NCI-H345 treated with DMSO at 0.1 percent for 48 hours (cell line): ENCODE data around the gene CELF3.
"Not testable (repeated sequence)": the region's sequence is repeated elsewhere in the genome, so short reads cannot be mapped to it uniquely, and the experiment has no call there.

ENCODE experiments used
- DNase-seq: peaks from one replicate; lab custom pipeline; 2025; ENCODE audit not compliant: unreplicated experiment; lab: John Stamatoyannopoulos, UW

Gene CELF3

DNA sequence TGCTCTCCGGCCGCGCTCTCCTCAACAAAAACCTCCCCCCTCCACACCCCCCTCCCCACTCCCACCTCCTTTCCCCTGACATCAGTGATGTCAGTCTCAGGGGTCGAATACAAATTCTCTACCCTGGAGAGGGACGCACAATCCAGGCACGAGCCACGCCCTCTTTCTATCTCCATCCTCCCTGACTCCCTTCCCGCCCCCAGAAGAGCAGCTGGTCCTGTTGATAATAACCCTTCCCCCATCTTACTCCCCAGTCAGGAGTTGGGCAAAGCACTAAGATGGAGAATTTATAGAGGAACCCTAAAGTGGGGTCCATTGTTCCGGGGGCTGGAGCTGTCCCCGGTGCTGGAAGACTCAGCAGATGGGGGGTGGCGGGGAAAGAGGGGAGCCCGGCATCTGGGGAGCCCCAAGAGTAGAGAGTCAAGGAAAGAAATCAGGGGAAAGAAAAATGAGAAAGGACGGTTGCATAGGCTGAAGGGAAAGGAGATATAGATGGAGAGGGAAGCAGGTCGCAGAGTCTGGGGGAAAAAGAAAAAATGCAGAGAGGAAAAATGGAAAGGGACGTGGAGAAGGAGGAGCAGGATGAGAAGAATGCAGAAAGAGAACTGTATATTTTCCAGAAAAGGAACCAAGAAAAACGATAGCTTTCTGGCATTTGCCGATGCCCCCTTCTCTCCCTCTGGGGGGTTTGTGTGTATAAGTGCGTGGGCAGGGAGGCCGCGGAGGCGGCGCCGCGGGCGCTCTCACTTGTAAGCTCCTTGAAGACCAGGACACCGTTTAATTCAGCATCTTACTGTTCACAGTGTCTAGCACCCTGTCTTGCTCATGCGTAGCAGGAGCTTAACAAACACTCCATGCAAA lies at the start of gene CELF3:
TSS of gene CELF3 (minus strand) at position 33 of the 861 bp plus-strand sequence. CDS start 783 bp downstream, outside the sequence.
- DNase-seq = peak; percentile 100

DNA sequence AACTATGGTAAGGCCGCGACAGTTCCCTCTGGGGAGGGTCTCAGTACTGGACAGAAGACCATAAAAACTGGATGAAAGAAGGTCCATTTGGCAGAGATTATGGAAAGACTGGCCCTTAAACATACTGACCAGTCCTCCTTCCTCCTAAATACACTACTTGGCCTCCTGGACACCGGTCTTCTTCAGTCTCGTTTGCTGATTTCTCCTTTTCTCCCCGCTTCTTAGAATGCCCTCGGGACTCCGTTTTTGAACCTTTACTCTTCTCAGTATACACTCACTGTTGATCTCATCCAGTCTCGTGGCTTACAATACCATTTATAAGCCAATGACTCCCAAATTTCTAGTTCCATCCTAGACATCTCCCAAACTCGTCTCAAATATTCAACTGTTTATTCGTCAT lies 47.4 kb upstream of the CELF3 start:
- DNase-seq = no peak

DNA sequence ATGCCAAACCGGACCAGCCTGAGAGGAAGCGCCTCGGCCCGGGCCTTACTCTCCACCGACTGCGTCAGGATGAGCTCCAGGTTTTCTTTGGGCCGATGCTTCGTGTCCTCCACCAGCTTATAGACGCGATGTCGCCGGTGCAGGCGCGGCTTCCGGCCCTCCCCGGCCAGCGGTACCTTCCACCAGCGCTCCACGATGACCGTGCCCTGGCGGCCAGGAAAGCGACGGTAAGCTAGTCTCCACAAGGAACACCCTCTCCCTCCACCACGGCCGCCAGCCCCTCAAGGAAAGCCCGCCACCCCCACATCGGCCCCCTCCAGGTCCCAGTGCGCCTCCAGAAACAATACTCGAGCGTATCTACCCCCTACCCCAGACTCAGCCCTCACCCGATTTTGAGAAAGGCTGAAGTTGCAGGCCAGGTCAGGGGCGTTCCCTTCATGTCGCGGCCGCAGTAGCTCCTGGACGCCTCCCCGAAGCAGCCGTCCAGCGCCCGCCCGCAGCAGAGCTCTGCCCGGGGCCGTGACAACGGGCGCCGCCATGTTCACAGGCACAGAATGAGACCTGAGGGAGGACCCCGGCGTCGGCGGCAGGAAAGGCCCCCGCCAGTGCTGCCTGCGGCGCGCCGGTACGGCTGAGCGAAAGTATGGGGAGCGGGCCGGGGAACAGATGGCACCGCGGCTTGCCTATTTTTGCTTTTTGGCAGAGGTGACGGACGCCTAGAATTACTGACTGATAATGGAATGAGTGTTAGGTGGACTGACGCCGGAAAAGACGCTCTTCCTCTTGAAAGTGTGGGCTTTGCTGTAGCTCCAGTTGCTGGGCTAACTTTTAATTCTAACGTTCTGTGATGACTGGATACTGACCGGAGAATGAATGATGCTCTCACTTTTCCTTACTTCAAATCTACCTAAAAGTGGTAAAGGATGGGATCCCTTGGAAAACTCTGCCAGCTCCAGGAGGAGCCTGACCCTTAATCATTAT lies 46.6 kb upstream of the CELF3 start, which contains the start of gene MRPL9:
TSS of gene MRPL9 (minus strand) at position 556 of the 981 bp plus-strand sequence. CDS start at position 539, 17 bp downstream.
- DNase-seq = peak; percentile 92

DNA sequence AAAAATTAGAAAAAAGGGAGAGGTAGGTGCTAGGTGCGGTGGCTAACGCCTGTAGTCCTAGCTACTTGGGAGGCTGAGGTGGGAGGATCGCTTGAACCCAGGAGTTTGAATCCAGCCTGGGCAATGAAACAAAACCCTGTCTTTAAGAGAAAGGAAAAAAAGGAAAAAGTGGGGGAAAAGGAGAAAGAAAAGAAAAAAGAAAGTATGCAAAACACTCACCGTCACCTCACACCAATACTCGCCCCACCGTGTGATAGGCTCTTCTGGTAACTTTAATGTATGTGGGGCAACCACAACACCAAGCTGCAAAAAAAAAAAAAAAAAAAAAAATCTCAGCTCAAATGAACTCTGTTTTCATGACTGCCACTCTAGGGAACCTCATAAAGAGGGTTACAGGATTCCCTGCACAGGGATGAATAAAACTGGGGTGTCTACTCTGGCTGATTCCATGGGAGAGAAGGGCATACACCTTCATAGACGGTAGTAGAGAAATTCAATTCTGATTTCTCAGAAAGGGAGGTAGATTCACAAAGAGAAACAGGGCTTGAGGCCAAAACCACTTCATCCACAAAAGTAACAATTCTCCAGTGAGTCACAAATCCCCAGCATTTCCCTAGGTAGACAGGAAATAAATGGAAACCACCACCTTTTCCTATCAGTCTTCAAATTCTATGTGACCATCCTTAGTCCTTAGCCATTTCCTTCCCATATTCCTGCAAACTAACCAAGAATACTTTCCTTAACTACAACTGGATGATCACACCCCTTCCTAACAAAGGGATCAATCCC lies 44.2 kb upstream of the CELF3 start:
- DNase-seq = no peak

DNA sequence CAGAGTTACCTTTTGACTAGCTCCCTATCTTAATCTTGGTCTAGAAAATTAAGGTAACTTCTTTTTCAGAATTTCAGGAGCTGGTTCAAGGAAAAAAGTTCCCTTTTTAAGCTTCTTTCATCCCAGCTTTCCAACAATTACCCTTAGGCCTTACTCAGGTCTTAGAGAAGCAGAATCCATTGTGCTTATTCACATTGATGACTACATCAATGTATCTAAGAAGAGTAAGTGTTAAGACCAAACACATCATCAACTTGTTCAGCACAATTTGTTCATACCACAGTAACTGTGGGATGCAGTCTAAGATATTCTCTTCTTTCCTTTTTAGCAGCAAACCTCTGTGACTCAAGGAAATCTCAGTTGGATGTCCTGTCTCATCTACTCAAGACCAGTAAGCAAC lies 42.6 kb upstream of the CELF3 start:
- DNase-seq = no peak

DNA sequence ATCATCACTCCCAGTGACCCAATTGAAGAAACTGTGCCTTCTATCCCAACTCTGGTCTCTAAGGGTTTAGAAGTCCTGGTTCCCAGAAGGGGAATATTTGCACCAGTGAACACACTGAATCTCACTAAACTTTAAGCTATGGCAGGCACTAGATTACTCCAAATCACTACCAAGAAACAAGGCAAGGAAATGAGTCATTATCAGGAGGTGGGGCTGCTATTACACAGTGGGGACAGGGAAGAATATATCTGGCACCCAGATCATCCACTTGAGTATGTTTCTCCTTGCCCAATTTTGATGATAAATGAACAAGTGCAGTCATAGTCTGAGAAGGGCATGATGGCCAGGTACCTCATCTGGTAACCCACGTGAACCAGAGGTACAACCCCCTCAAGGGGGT lies 39.7 kb upstream of the CELF3 start:
- DNase-seq = no peak

DNA sequence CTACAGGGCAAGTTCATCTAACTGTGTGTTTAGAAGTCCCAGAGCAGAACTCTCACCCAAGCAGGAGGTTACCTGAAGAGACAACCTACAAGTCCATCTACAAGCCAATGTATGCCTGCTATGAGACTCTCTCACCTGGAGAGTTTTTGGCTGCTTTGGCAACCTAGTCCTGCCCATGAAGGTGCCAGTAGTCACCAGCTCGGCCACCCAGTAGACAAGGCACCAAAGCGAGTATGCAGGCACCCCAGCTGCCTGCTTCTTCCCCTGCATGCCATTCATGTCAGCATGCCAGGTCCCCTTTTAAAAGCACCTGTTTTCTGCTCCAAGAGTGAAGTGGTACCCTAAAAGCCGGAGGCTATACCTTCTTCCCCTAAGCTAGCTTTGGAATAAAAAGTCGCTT lies 24.9 kb upstream of the CELF3 start:
- no peak for DNase-seq

DNA sequence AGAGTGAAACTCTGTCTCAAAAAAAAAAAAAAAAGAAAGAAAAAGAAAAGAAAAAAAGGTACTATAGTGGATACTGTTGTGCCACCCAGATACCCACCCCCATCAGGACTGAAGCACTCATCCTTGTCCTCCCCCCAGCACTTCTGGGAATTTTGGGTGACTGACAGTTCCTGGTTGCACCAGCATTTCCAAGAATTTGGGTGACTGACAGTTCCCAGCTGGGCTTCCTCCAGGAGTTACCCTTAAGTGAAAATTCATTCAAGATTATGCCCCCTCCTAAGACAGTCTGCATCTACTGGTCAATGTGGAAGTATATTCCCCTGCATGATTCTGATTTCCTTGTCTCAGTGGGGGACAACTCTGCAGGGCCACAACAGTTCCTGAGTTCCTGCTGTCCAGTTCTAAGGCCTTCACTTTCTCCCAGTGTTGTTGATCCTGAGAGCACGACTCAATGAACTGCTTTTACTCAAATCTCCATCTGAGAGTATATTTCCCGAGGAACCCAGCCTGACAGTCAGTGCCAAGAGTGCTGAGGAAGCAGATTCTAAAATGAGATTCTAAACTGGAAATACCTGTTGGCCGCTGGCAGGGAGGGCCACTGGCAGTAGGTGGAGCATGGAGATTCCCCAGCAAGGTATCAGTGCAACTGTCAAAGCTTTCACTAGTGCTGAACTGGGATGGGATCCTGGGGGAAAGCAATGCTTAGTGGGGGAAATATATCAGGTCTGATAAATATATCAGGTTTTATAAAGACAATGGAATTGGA lies 23.2 kb upstream of the CELF3 start:
- DNase-seq = no peak

DNA sequence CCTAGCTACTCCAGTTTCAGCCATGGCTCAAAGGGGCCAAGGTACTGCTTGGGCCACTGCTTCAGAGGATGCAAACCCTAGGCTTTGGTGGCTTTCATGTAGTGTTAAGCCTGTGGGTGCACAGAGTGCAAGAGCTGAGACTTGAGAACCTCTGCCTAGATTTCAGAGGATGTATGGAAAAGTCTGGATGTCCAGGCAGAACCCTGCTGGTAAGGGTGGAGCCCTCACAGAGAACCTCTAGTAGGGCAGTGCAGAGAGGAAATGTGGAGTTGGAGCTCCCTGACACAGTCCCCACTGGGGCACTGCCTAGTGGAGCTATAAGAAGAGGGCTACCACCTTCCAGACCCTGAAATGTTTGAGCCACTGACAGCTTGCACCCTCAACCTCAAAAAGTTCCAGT lies 20.9 kb upstream of the CELF3 start:
- no peak for DNase-seq

DNA sequence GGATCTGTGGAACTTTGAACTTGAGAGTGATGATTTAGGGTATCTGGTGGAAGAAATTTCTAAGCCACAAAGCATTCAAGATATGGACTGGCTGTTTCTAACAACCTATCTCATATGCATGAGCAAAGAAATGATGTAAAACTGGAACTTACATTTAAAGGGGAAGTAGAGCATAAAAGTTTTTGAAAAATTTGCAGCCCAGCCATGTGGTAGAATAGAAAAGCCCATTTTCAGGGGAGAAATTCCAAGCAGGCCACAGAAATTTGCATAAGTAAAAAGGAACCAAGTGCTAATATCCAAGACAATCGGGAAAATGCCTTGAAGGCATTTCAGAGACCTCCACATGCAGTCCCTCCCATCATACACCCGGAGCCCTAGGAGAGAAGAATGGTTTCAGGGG lies 20.4 kb upstream of the CELF3 start:
- DNase-seq = no peak

DNA sequence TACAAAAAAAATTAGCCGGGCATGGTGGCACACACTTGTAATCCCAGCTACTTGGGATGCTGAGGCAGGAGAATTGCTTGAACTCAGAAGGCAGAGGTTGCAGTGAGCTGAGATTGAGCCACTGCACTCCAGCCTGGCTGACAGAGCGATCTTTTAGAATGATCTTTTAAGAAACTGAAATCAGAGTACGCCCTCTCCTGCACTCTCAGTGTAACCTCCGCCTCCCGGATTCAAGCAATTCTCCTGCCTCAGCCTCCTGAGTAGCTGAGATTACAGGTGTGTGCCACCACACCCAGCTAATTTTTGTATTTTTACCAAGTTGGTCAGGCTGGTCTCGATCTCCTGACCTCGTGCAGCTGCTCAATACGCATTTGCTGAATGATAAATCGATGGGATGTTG lies 17.4 kb upstream of the CELF3 start:
- not testable (repeated sequence) for DNase-seq

DNA sequence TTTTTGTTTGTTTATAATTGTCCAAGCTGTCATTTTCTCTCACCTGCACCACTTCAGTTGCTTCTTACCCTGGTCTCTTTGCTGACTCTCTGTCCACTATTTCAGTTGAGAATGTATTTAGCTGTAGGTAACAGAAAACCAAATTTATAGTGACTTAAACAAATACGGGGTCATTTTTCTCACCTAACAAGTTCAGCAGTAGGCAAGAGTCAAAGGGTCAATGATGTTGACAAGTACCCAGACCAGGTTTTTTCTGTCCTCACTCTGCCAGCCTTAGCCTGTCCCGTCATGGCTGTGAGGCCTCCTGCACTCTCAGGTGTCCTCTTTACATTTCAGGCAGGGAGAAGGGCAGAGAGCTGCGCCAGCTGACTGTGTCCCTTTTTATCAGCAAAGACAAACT lies 16.5 kb upstream of the CELF3 start:
- DNase-seq = no peak

DNA sequence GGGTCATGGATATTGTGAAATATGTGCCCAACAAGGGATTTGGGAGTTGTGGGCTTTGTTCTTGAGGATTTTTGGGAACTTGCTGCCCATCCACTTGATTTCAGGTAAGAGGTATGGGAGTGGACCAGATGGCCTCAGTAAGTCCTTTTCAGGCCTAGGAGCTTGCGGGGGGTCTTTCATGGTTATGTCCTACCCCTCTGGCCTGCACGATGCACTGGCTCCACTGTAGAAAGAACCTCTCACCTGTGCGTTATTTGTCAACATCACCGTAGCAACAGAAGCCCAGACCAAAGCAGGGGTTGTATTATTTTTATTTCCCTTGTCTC lies 13.3 kb upstream of the CELF3 start:
- no peak for DNase-seq

DNA sequence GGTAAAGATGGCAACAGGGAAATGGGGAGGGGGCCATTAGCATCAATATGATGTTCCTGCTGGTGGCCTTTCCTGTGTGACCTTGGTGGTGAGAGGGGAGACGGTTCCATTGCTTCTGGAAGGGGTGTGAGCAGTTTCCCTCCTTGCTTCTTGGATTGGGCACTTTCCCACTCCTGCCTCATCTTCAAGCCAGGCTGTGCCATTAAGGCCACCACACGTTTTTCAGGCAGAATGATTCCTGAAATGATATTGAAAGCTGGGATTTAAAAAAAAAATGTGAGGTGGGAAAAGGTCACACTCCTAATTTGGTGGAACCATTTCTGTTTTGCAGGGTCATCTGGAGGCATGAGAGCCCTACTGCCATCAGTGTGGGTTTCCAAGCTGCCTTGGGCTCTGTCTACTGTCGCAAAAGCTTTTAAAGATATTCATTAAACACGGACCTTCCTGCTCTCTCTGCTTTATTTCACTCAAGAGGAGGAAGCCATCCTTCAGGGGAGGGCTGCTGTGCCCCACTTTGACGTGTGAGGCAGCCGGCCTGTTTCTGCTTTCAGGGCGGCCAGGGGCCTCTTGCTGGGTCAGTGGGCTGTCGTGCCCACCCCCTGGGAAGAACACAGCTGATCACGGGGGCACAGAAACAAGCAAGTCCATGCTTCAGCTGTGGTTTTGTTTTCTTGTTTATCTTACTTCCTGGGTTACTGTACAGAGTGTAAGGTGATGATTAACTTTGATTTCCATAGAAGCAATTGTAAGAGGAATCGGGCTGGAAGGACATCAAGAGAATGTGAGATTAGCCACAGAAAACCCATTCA lies 12.8 kb upstream of the CELF3 start:
- no peak for DNase-seq

DNA sequence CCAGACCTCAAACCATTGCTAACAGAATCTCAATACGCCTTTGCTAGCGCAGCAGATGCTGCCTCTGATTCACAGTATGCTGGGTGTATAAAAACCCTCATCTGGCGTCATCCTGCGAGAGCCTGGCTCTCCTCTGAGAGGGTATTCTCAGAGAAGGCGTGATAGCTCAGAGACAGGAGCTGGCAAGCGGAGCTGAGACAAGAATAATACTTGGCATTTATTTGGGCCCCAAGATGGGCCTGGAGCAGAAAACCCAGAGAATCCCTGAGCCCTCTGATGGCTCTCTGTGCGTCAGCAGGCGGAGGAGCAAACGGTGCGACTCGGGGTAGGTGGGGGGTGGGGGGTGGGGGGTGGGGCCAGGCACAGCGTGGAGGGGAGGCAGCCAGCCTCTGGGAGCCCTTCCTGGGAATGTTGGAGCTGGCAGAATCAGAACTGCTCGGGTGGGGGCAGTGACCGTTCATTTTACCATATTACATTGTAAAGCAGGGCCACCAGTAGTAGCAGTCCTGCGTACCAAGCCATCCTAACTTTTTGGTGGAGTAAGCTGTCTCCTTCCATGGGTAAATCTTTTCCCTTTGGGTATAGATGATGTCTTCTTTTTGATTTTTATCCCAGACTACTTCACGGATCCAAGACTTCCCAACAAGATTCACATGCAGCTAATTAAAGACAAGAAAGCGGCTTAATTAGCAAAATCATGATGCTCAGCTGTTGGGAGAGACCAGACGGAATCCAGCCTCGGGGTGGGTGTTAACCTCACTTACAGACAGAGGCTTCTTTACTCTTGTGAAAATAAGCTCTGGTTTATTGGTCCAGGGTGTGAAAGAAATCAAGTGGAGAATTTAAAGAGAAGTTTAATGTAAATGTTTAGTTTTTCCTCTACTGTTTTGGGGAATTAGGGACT lies 11.8 kb upstream of the CELF3 start:
- no peak for DNase-seq

DNA sequence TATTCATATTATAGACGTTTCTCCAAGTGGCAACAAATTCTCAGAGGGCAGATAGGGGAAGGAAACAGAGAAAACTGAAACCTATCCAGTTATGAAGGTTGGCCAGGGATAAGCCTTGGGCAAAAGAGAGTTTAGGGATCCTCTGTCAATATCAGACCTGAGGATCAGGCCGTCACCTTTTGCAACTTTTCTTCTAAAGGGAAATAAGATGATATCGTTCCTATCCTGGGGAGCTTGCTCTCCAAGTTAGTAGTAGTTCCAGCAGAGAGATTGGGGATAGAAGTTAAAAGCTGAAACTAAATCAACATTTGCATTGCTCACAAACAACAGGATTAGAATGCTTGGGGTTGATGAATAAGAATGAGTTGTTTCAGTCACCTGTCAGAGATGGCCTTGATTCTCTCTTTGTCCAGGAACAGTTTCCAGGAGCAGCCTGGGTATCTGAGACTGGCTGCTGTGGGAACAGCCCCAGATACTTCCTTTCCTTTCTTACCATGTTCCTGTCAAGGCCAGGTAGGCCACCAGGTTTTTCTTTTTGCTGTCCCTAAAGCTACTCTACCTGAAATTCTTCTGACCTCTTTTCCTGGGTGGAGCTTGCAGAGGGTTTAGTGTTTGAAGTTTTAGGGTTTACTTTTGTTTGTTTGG lies 7.2 kb upstream of the CELF3 start:
- no peak for DNase-seq

DNA sequence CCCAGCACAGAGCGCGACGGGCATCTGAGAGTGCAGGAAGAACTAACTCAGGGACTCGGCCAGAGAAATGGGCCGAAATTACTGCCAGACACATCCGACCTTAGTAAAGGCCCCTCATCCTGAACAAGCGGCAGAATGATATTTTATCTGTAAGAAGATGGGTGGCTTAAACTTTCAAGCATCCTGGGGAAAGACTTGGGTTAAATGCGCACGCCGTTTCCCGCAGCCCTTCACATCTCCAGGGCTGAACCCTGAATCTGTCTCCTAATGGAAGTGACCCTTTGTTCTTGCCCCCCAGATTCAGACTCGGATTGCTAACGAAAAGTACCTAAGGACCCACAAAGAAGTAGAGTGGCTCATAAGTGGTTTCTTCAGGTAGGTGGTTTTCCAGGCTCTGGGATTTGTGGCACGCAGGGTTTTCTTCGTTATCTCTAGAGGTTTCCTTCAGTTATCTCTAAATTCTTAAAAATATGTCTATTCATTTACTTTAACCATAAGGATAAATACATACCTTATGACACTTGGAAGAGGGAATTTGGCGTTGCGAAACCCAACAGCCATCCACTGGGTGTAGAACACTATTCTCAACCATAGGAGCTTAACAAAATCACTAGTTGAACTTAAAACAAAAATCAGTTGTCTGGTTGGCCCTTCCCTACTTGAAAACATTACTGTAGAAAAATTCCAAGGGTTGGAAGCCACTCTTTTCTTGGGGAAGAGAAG lies 5.3 kb upstream of the CELF3 start:
- DNase-seq = no peak
